GM18511 (cell line): ENCODE measurements around the gene SCAF1.
A peak's percentile ranks its signal among the peaks of the same experiment; 100 is the strongest.

Source experiments
- ATAC-seq: cut with Tn5 transposase; IDR thresholded peaks from one replicate; pipeline ENCODE4 v1.9.1; 2021; ENCODE audit warnings: mild to moderate bottlenecking, moderate library complexity; ENCODE audit not compliant: unreplicated experiment

SCAF1 gene, protein sequence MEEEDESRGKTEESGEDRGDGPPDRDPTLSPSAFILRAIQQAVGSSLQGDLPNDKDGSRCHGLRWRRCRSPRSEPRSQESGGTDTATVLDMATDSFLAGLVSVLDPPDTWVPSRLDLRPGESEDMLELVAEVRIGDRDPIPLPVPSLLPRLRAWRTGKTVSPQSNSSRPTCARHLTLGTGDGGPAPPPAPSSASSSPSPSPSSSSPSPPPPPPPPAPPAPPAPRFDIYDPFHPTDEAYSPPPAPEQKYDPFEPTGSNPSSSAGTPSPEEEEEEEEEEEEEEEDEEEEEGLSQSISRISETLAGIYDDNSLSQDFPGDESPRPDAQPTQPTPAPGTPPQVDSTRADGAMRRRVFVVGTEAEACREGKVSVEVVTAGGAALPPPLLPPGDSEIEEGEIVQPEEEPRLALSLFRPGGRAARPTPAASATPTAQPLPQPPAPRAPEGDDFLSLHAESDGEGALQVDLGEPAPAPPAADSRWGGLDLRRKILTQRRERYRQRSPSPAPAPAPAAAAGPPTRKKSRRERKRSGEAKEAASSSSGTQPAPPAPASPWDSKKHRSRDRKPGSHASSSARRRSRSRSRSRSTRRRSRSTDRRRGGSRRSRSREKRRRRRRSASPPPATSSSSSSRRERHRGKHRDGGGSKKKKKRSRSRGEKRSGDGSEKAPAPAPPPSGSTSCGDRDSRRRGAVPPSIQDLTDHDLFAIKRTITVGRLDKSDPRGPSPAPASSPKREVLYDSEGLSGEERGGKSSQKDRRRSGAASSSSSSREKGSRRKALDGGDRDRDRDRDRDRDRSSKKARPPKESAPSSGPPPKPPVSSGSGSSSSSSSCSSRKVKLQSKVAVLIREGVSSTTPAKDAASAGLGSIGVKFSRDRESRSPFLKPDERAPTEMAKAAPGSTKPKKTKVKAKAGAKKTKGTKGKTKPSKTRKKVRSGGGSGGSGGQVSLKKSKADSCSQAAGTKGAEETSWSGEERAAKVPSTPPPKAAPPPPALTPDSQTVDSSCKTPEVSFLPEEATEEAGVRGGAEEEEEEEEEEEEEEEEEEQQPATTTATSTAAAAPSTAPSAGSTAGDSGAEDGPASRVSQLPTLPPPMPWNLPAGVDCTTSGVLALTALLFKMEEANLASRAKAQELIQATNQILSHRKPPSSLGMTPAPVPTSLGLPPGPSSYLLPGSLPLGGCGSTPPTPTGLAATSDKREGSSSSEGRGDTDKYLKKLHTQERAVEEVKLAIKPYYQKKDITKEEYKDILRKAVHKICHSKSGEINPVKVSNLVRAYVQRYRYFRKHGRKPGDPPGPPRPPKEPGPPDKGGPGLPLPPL

DNA sequence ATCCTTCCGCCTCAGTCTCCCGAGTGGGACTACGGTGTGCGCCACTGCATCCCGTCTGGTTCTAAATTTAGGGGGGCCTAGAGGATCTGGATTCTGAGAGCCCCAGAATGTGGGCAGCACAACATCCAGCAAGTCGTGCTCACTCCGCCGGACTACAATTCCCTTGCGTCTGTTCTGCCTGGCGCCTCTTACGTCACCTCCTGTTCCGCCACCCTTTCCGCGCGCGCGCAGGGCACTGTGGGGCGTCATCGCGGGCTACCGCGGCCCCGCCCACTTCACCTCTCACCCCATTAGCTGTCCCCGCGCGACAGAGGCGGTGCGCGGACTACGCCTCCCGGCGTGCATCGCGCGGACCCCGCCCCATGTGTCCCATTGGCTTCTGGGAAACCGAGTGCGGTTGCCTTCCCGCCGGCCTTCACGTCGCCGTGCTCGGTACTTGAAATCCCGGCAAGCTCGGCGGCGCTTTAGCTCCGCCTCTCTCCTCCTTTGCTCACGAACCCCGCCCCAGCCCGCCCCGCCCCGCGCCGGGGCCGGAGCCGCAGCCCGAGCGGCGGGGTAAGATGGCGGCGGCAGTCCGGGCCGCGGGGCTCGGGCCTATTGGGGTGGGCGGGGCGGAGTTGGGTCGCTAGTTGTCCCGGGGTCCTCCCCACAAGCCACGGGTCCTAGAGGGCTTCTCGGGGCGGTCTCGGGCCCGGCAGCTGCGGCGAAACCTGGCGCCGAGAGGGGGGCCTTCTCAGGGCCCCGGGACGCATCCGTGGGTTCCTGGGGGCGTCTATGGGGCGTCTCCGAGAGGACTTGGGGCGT lies at the start of gene SCAF1:
TSS of gene SCAF1 (plus strand) at position 522 of the 804 bp plus-strand sequence. CDS start 2,818 bp downstream, outside the sequence.
- peak; percentile 56 for ATAC-seq

DNA sequence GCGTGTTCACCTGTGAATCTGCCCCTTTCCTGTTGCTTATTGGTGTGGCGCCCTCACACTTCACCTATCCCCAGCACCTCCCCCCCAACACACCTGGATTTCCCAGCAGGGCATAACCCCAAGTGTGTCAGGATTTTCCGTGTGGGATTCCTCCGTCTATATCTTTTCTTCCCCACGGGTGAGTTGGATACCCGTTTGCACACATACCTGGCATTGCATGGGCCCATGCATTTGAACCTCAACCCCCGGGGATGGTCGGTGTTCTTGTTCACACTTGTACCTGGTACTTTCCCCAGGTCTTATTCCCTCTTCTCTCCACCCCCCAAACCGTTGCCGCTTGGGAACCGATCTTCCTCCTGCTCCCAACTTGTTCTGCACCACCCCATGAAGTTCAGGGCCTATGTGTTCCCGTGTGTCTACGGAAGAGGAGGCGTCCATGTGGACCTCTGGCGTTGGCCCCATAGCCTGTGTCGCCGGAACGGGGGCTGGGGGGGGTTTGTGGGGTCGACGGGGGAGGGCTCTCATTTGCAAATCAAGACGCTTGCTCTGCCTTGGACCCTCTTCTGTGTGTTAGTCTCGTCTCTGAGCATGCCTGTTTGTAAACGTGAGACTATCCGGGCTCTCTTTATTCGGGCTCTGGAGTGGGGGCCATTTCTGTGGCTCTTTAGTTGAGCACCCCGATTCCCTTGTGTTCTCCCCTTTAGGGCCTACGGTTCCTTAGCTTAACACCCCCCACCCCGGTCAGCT lies 49.4 kb upstream of the SCAF1 start:
- ATAC-seq = no peak

DNA sequence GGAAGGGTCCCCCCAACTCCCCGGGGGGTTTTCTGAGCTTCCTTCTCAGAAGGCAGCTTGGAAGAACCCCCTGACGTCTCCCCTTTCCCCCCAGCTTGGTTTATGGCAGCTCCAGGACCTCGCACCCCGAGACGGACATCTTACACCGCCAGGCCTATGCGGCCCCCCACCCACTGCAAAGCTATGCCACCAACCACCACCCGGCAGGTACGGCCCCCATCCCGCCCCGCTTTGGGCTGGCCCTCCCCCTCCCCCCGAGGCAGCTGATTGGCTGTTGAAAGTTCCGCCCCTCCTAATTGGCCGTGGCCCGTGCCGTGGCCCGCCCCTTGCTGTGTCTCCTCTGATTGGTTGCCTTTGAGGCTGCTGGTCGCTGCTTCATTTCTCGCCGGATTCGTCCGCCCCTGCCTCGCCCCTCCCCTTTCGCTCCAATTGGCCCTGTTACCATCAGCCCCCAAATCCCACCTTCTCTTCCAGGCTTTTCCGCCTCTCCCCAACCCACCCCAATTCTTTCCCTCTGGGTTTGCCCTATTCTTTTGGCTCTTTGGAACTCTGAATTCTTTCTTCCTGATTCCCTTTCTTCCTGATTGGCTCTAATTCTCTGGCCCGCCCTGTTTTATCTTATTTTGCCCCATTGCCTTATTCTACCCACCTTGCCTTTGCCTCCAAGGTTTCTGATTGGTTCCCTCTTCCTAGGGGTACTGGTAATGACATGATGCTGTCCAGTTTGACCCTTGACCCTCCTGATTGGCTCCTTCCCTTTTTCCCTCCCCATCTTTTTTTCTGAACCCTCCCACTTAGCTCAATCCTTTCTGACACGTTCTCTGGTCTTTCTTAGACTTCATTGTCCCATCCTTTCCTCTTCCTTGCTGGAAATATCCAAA lies 48.5 kb upstream of the SCAF1 start:
- peak; percentile 55 for ATAC-seq

DNA sequence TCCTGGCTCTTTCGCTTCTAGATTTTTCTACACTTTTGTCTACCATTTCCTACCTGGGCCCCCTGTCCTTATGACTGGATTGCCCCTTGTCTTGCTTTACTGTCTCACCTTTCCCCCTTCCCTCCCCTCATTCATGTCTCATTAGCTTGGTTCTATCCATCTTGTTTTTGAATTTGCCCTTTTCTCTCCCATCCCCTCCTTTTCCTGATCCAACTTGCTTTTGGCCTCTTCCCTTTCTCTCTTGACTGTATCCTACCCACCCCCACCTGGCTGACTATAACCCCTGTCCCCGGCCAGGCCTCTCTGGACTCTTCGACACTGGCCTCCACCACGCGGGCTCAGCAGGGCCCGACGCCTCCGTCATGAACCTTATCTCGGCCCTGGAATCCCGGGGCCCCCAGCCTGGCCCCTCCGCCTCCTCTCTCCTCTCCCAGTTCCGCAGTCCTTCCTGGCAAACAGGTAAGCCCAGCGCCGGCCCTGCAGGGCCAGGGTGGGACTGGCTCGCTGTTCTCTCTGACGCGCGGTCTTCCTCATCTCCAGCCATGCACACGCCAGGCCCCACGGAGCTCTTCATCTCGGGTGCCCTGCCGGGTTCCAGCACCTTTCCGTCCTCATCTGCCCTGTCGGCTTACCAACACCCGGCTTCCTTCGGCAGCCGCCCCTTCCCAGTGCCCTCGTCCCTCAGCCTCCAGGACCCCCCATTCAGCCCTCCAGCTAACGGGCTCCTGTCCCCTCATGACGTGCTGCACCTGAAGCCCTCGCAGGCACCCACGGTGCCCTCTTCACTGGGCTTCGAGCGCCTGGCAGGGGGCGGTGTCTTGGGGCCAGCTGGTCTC lies 47.6 kb upstream of the SCAF1 start:
- ATAC-seq = no peak

DNA sequence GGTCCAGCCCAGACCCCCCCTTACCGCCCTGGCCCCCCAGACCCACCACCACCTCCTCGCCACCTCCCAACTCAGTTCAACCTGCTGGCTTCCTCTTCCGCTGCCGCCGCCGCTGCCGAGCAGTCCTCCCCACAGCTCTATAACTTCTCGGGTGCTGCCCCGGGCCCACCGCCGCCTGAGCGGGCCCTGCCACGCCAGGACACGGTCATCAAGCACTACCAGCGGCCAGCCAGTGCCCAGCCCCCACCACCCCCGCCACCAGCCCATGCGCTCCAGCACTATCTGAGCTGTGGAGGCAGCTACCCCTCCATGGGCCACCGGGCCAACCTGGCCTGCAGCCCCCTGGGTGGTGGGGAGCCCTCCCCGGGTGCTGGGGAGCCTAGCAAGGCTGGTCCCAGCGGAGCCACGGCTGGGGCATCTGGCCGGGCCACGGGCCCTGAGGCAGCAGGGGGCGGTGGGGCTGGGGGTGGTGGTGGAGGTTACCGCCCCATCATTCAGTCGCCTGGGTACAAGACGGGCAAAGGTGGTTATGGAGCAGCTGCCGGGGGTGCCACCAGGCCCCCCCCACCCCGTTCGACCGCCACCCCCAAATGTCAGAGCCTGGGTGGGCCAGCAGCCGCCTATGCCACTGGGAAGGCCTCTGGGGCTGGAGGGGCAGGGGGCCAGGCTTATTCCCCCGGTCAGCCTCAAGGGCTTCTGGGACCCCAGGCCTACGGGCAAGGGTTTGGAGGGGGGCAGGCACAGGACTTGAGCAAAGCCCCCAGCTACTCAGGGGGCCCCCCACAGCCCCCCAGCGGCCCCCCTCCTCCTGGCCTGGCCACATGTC lies 46.8 kb upstream of the SCAF1 start:
- ATAC-seq = no peak

DNA sequence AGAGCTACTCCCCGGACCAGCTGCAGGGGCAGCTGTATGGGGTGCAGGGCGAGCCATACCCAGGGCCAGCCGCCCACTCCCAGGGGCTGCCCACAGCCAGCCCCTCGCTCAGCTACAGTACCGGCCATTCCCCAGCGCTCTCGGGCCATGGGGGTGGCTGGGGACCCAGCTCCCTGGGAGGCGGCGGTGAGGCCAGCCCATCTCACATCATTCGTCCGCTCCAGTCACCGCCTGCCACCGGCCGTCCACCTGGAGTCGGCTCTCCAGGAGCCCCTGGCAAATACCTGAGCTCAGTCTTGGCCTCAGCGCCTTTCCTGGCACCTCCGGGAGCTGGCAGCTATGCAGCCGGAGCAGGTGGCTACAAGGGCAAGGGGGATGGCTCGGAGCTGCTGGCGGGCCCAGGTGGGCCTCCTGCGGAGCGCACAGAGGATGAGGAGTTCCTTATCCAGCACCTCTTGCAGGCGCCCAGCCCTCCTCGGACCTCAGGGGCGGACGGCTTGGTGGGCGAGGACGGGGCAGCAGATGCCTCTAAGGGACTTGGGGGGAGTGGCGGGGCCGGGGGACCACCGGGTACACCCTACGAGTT lies 46.1 kb upstream of the SCAF1 start:
- no peak for ATAC-seq

DNA sequence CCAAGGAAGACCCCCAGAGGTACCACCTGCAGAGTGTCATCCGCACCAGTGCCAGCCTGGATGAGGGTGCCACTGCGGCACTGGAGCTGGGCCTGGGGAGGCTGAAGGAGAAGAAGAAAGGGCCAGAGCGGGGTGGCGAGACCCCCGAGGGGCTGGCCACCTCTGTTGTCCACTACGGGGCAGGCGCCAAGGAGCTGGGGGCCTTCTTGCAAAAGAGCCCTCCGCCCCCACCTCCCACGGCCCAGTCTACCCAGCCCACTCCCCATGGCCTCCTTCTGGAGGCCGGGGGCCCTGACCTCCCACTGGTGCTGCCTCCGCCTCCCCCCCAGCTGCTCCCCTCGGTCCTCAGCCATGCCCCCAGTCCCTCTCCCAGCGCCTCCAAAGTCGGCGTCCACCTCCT lies 45.6 kb upstream of the SCAF1 start:
- ATAC-seq = no peak

DNA sequence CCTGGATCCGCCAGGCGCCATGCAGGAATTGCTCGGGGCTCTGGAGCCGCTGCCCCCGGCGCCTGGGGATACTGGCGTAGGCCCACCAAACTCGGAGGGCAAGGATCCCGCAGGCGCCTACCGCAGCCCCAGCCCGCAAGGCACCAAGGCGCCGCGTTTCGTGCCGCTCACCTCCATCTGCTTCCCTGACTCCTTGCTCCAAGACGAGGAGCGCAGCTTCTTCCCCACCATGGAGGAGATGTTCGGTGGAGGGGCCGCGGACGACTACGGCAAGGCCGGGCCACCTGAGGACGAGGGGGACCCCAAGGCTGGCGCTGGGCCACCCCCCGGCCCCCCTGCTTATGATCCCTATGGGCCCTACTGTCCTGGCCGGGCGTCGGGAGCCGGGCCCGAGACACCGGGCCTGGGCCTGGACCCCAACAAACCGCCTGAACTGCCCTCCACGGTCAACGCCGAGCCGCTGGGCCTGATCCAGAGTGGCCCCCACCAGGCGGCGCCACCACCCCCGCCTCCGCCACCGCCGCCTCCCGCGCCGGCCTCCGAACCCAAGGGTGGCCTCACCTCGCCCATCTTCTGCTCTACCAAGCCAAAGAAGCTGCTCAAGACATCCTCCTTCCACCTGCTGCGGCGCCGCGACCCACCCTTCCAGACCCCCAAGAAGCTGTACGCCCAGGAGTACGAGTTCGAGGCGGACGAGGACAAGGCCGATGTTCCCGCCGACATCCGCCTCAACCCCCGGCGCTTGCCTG lies 44.9 kb upstream of the SCAF1 start:
- ATAC-seq = no peak

DNA sequence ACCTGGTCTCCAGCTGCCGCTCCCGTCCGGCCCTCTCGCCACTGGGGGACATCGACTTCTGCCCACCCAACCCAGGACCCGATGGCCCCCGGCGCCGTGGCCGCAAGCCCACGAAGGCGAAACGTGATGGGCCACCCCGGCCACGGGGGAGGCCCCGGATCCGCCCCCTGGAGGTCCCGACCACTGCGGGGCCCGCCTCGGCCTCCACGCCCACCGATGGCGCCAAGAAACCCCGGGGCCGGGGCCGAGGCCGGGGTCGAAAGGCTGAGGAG lies 44.4 kb upstream of the SCAF1 start:
- ATAC-seq = no peak

DNA sequence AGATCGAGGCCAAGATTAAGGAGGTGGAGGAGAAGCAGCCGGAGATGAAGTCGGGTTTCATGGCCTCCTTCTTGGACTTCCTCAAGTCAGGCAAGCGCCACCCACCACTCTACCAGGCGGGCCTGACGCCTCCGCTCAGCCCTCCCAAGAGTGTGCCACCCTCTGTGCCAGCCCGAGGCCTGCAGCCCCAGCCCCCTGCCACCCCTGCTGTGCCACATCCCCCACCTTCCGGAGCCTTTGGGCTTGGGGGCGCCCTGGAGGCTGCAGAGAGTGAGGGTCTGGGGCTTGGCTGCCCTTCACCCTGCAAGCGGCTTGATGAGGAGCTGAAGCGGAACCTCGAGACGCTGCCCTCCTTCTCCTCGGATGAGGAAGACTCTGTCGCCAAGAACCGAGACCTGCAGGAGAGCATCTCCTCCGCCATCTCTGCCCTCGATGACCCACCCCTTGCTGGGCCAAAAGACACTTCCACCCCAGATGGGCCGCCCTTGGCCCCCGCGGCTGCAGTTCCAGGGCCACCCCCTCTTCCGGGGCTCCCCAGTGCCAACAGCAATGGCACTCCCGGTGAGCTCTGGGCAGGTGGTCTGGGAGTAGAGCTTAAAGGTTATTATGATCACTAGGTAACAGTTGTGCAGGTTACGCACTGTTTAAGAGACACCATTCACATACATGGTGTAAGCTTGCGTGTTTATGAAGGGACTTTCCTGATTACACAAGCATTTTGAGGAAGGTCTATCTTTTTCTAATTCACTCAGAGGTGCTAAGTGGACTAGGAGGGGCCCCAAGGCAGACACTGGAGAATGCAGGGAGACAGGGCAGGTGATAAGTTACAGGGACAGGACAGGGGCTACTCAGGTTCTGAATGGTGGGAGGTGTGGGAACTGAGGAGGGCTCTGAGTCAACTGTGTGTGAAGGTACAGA lies 42.4 kb upstream of the SCAF1 start:
- no peak for ATAC-seq

DNA sequence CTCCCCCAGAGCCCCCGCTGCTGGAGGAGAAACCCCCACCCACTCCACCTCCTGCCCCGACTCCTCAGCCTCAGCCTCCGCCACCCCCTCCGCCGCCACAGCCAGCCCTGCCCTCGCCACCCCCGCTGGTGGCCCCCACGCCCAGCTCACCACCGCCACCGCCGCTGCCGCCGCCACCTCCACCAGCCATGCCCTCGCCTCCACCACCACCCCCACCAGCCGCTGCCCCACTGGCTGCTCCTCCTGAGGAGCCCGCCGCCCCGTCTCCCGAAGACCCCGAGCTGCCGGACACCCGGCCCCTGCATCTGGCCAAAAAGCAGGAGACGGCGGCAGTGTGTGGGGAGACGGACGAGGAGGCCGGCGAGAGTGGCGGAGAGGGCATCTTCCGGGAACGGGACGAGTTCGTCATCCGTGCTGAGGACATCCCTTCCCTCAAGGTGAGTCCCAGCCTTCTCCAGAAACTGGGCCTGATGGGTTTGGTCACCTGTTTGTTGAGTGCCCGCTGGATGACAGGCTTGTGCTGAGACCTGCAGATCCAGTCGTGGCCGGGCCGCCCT lies 40.4 kb upstream of the SCAF1 start:
- ATAC-seq = no peak

DNA sequence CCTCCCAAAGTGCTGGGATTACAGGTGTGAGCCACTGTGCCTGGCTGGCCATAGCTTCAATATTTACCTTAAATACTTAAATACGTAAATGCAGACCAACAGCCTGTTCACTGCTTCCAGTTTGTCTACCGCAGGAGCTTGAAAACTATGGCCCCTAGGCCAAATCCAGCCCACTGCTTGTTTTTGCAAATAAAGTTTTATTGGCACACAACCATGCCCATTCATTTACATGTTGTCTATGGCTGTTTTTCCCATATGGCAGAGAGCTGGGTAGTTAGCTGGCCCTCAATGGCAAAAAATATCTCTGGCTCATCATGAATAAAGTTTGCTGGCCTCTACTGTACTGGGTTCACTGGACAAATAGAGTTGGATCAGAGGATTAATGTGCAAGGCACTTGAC lies 39.2 kb upstream of the SCAF1 start:
- ATAC-seq = no peak

DNA sequence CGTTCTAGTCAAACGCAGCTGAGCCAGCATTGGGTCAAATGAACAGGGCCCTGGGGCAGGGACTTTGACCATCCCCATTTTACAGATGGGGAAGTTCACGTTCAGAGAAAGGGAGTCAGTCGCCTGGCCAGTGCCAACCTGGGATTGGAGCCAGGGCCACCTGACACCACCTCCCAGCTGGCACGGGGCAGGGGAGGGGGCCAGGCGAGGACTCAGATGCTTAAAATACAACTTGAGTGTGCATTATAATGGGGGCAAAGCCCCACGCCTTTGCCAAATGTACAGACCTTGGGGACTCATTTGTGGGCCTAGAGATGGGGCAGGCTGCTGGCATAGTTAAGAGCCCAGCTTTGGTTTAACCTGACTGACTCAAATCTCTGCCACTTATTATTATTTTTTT lies 36.4 kb upstream of the SCAF1 start:
- no peak for ATAC-seq

DNA sequence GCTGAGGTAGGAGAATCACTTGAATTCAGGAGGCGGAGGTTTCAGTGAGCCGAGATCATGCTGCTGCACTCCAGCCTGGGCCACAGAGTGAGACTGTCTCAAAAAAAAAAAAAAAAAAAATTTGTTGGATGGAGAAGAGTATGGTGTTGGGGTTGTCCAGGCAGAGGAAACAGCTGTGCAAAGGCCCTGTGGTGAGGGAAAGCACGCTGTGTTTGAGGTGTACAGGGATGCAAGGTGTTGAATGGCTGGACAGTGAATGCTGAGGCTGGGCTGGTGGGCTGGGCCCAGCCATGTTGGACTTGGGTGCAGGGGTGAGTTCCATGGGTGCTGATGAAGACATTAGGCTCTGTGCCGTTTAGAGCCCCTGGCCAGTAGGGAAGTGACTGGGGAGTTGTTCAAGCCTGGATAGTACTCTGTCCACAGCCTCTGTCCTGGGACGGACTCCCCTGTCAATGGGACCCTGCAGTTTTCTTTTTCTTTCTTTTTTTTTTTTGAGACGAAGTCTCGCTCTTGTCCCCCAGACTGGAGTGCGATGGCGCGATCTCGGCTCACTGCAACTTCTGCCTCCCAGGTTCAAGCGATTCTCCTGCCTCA lies 32.4 kb upstream of the SCAF1 start:
- ATAC-seq = no peak
